ENCODE results near the gene ATG13.

Gene ATG13

GRCh38 chr11:46719048-46719542 lies 101.7 kb downstream of the ATG13 start, which contains the start of gene F2:
TSS of gene F2 (plus strand) at chr11:46719213. CDS start at chr11:46719236, 23 bp downstream.
- Histone ChIP-seq H3K4me1 (ENCODE audit: control insufficient read depth, insufficient read depth, low read length) (peaks cover 10% of the 10 kb centered on the region), H3K9ac (ENCODE audit: low read length) (no peak within 1 kb of the TSS), H3K27me3 (ENCODE audit: control insufficient read depth, insufficient read depth, low read length) (no peaks in the 10 kb centered on the region), H3K4me3 (ENCODE audit: low read depth, low read length) (no peak within 1 kb of the TSS), H3K9me3 (ENCODE audit: control insufficient read depth, insufficient read depth, low read depth, low read length) (no peaks in the 10 kb centered on the region), H3K36me3 (ENCODE audit: control insufficient read depth, insufficient read depth, low read length) (no peaks in the 10 kb centered on the region), H3K27ac (ENCODE audit: low read depth, low read length) (no peak within 1 kb of the TSS)

DNA sequence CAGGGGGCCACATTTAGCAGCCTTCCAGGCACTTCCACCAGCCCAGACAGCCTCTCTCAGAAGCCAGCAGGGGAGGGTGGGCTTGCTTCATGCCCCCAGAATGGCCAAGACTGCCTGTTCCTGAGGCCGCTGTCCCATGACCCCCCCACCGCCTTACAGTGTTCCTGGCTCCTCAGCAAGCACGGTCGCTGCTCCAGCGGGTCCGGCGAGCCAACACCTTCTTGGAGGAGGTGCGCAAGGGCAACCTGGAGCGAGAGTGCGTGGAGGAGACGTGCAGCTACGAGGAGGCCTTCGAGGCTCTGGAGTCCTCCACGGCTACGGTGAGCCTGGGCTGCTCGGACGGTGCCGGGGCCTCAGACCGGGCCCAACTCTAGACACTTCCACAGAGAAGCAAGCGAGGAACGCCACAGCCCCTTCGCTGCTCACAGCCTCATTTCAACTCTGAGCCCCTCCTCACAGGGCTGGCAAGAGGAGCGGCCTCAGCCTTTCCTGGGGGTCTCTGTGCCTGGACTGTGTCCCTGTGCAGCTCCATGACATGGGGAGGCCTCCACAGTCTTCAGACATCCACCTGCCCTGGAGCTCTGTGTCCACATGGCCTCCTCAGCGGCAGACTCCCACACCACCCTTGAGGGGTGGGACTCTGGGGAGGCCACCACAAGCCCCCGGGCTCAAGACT lies 102.3 kb downstream of the ATG13 start:
- peaks cover 14% of the 10 kb centered on the region for H3K4me1 ChIP-seq (ENCODE audit: control insufficient read depth, insufficient read depth, low read length)
- H3K27ac ChIP-seq (ENCODE audit: low read depth, low read length): no peak overlapping the region
- no peak overlapping the region for H3K4me3 ChIP-seq (ENCODE audit: low read depth, low read length)
- H3K9ac ChIP-seq (ENCODE audit: low read length): no peak overlapping the region
- no peaks in the 10 kb centered on the region for H3K36me3 ChIP-seq (ENCODE audit: control insufficient read depth, insufficient read depth, low read length)
- H3K9me3 ChIP-seq (ENCODE audit: control insufficient read depth, insufficient read depth, low read depth, low read length): no peaks in the 10 kb centered on the region
- H3K27me3 ChIP-seq (ENCODE audit: control insufficient read depth, insufficient read depth, low read length): no peaks in the 10 kb centered on the region

- Histone ChIP-seq H3K36me3 (ENCODE audit: control insufficient read depth, insufficient read depth, low read length) (no peaks in the 10 kb centered on the region), H3K9ac (ENCODE audit: low read length) (no peak overlapping the region), H3K27me3 (ENCODE audit: control insufficient read depth, insufficient read depth, low read length) (no peaks in the 10 kb centered on the region), H3K9me3 (ENCODE audit: control insufficient read depth, insufficient read depth, low read depth, low read length) (no peaks in the 10 kb centered on the region), H3K4me3 (ENCODE audit: low read depth, low read length) (no peak overlapping the region), H3K4me1 (ENCODE audit: control insufficient read depth, insufficient read depth, low read length) (peaks cover 14% of the 10 kb centered on the region), H3K27ac (ENCODE audit: low read depth, low read length) (no peak overlapping the region)
These were observed 103.9 kb downstream of the ATG13 start for GRCh38 chr11:46721286-46721685.

GRCh38 chr11:46722566-46723358 lies 105.4 kb downstream of the ATG13 start:
- H3K27me3 ChIP-seq (ENCODE audit: control insufficient read depth, insufficient read depth, low read length): no peaks in the 10 kb centered on the region
- H3K36me3 ChIP-seq (ENCODE audit: control insufficient read depth, insufficient read depth, low read length): no peaks in the 10 kb centered on the region
- no peak overlapping the region for H3K4me3 ChIP-seq (ENCODE audit: low read depth, low read length)
- no peaks in the 10 kb centered on the region for H3K9me3 ChIP-seq (ENCODE audit: control insufficient read depth, insufficient read depth, low read depth, low read length)
- H3K9ac ChIP-seq (ENCODE audit: low read length): no peak overlapping the region
- no peak overlapping the region for H3K27ac ChIP-seq (ENCODE audit: low read depth, low read length)
- H3K4me1 ChIP-seq (ENCODE audit: control insufficient read depth, insufficient read depth, low read length): peaks cover 14% of the 10 kb centered on the region

GRCh38 chr11:46723359-46723680 lies 106.0 kb downstream of the ATG13 start:
- H3K27me3 ChIP-seq (ENCODE audit: control insufficient read depth, insufficient read depth, low read length): no peaks in the 10 kb centered on the region
- no peak overlapping the region for H3K4me3 ChIP-seq (ENCODE audit: low read depth, low read length)
- no peaks in the 10 kb centered on the region for H3K36me3 ChIP-seq (ENCODE audit: control insufficient read depth, insufficient read depth, low read length)
- H3K27ac ChIP-seq (ENCODE audit: low read depth, low read length): no peak overlapping the region
- no peaks in the 10 kb centered on the region for H3K9me3 ChIP-seq (ENCODE audit: control insufficient read depth, insufficient read depth, low read depth, low read length)
- peaks cover 10% of the 10 kb centered on the region; the same call in 1 of the 2 replicates for H3K4me1 ChIP-seq (ENCODE audit: control insufficient read depth, insufficient read depth, low read length)
- no peak overlapping the region for H3K9ac ChIP-seq (ENCODE audit: low read length)

GRCh38 chr11:46724088-46724487 lies 106.7 kb downstream of the ATG13 start:
- Histone ChIP-seq H3K9ac (ENCODE audit: low read length) (no peak overlapping the region), H3K4me1 (ENCODE audit: control insufficient read depth, insufficient read depth, low read length) (peaks cover 6% of the 10 kb centered on the region; the same call in 1 of the 2 replicates), H3K9me3 (ENCODE audit: control insufficient read depth, insufficient read depth, low read depth, low read length) (no peaks in the 10 kb centered on the region), H3K36me3 (ENCODE audit: control insufficient read depth, insufficient read depth, low read length) (no peaks in the 10 kb centered on the region), H3K4me3 (ENCODE audit: low read depth, low read length) (no peak overlapping the region), H3K27me3 (ENCODE audit: control insufficient read depth, insufficient read depth, low read length) (no peaks in the 10 kb centered on the region), H3K27ac (ENCODE audit: low read depth, low read length) (no peak overlapping the region)
